SU-DHL-6 (cell line): ENCODE data around the gene MYH11.

Experiments used
- CTCF ChIP-seq: fragments of 200-600 bp; sonication (generic); IDR thresholded peaks from one replicate; pipeline ENCODE4 v1.5.1; 2017; ENCODE audit warnings: antibody characterized with exemption, mild to moderate bottlenecking, low read length, moderate library complexity; ENCODE audit not compliant: insufficient read depth, poor library complexity, severe bottlenecking
- EZH2phosphoT487 ChIP-seq: fragments of 200-600 bp; sonication (generic), shearing (Covaris generic); conservative IDR thresholded peaks from 2 replicates; pipeline ENCODE4 v1.6.1; 2018; ENCODE audit warnings: mild to moderate bottlenecking, antibody characterized with exemption, low read length, moderate library complexity, mixed read lengths

GRCh38 chr16:15888072-15888976 lies 31.5 kb upstream of the MYH11 start, which contains the start of gene CEP20:
- TF ChIP-seq CTCF (no peak), EZH2phosphoT487 (no peak)
